ENCODE data around the gene OR51V1. TPM values are rescaled to one million over a fixed set of nuclear protein-coding genes. Genes with fewer than 3 reads are reported as not detected.

The OR51V1 gene
- total and polyA plus RNA-seq, 4 donors: not detected

- TF ChIP-seq HNF4A (conservative IDR thresholded peaks at IDR 0.05) (no peak), JUND (IDR thresholded peaks at IDR 0.05) (no peak), RXRA (IDR thresholded peaks at IDR 0.05) (no peak), RAD21 (IDR thresholded peaks at IDR 0.05) (no peak), YY1 (IDR thresholded peaks at IDR 0.05) (no peak), SP1 (IDR thresholded peaks at IDR 0.05) (no peak), HNF4G (IDR thresholded peaks at IDR 0.05) (no peak), TAF1 (conservative IDR thresholded peaks at IDR 0.05) (no peak), EGR1 (IDR thresholded peaks at IDR 0.05; ENCODE audit: low read depth in 2 of 2) (no peak), FOXA2 (IDR thresholded peaks at IDR 0.05) (no peak), NR2F2 (IDR thresholded peaks at IDR 0.05) (no peak)
- TF ChIP-seq, protein P1, sequence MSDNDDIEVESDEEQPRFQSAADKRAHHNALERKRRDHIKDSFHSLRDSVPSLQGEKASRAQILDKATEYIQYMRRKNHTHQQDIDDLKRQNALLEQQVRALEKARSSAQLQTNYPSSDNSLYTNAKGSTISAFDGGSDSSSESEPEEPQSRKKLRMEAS (IDR thresholded peaks at IDR 0.05): no peak
- TF ChIP-seq, protein P2, sequence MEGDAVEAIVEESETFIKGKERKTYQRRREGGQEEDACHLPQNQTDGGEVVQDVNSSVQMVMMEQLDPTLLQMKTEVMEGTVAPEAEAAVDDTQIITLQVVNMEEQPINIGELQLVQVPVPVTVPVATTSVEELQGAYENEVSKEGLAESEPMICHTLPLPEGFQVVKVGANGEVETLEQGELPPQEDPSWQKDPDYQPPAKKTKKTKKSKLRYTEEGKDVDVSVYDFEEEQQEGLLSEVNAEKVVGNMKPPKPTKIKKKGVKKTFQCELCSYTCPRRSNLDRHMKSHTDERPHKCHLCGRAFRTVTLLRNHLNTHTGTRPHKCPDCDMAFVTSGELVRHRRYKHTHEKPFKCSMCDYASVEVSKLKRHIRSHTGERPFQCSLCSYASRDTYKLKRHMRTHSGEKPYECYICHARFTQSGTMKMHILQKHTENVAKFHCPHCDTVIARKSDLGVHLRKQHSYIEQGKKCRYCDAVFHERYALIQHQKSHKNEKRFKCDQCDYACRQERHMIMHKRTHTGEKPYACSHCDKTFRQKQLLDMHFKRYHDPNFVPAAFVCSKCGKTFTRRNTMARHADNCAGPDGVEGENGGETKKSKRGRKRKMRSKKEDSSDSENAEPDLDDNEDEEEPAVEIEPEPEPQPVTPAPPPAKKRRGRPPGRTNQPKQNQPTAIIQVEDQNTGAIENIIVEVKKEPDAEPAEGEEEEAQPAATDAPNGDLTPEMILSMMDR (IDR thresholded peaks at IDR 0.05; ENCODE audit: low read depth, low read length, missing input control): no peak
- TF ChIP-seq, protein P3, sequence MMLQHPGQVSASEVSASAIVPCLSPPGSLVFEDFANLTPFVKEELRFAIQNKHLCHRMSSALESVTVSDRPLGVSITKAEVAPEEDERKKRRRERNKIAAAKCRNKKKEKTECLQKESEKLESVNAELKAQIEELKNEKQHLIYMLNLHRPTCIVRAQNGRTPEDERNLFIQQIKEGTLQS (IDR thresholded peaks at IDR 0.05): no peak
- TF ChIP-seq, protein P4, sequence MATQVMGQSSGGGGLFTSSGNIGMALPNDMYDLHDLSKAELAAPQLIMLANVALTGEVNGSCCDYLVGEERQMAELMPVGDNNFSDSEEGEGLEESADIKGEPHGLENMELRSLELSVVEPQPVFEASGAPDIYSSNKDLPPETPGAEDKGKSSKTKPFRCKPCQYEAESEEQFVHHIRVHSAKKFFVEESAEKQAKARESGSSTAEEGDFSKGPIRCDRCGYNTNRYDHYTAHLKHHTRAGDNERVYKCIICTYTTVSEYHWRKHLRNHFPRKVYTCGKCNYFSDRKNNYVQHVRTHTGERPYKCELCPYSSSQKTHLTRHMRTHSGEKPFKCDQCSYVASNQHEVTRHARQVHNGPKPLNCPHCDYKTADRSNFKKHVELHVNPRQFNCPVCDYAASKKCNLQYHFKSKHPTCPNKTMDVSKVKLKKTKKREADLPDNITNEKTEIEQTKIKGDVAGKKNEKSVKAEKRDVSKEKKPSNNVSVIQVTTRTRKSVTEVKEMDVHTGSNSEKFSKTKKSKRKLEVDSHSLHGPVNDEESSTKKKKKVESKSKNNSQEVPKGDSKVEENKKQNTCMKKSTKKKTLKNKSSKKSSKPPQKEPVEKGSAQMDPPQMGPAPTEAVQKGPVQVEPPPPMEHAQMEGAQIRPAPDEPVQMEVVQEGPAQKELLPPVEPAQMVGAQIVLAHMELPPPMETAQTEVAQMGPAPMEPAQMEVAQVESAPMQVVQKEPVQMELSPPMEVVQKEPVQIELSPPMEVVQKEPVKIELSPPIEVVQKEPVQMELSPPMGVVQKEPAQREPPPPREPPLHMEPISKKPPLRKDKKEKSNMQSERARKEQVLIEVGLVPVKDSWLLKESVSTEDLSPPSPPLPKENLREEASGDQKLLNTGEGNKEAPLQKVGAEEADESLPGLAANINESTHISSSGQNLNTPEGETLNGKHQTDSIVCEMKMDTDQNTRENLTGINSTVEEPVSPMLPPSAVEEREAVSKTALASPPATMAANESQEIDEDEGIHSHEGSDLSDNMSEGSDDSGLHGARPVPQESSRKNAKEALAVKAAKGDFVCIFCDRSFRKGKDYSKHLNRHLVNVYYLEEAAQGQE (IDR thresholded peaks at IDR 0.05): no peak
- TF ChIP-seq, protein P5, sequence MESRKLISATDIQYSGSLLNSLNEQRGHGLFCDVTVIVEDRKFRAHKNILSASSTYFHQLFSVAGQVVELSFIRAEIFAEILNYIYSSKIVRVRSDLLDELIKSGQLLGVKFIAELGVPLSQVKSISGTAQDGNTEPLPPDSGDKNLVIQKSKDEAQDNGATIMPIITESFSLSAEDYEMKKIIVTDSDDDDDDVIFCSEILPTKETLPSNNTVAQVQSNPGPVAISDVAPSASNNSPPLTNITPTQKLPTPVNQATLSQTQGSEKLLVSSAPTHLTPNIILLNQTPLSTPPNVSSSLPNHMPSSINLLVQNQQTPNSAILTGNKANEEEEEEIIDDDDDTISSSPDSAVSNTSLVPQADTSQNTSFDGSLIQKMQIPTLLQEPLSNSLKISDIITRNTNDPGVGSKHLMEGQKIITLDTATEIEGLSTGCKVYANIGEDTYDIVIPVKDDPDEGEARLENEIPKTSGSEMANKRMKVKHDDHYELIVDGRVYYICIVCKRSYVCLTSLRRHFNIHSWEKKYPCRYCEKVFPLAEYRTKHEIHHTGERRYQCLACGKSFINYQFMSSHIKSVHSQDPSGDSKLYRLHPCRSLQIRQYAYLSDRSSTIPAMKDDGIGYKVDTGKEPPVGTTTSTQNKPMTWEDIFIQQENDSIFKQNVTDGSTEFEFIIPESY (IDR thresholded peaks at IDR 0.05): no peak
- peaks cover 0 to 3% (median 0%) of the 10 kb centered on the region in 4 donors for H3K27me3 ChIP-seq (ENCODE audit: control insufficient read depth in 4 of 4, insufficient read depth in 4 of 4, low read length in 3 of 4)
- no peak for DNase-seq (ENCODE audit: low spot score)
These were observed 40.7 kb downstream of the OR51V1 start for GRCh38 chr11:5159806-5160205.

DNA sequence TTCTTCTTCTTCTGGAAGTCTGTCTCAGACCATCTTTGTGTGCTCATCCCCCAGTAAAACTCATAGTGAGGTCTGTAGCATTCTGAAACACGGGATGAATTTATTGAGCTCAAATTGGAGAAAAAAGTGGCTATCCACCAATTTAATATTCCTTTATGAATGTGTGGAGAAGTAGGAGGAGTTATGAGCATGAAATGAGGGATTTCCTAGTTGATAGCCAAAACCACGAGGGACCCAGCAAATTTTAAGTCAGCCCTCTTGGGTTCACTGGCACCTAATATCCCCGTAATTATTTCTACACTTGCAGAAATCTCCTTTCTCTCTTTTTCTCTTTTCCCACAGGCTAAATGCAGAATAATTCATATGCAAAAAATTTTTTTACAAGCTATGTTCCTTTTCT is 45.8 kb downstream of the OR51V1 start, which contains the start of gene OR52A1:
Gene OR52A1, minus strand, starts transcription at position 101 of the 400 bp plus-strand sequence. CDS start 2,388 bp downstream, outside the sequence.
- Histone ChIP-seq H3K36me3 (ENCODE audit: control insufficient read depth in 4 of 4, insufficient read depth in 3 of 4, low read depth in 1 of 4, low read length in 3 of 4) (no peaks in the 10 kb centered on the region), H3K9ac (ENCODE audit: low read depth in 1 of 2, low read length in 2 of 2) (no peak within 1 kb of the TSS), H3K9me3 (ENCODE audit: control insufficient read depth in 4 of 4, low read length in 3 of 4) (peaks cover 0 to 3% (median 0%) of the 10 kb centered on the region in 4 donors), H3K27me3 (ENCODE audit: control insufficient read depth in 4 of 4, insufficient read depth in 4 of 4, low read length in 3 of 4) (peaks cover 0 to 3% (median 0%) of the 10 kb centered on the region in 4 donors), H3K4me1 (ENCODE audit: control insufficient read depth in 4 of 4, insufficient read depth in 4 of 4, low read length in 3 of 4) (no peaks in the 10 kb centered on the region), H3K27ac (ENCODE audit: low read depth in 1 of 2, low read length in 2 of 2) (no peak within 1 kb of the TSS), H3K4me3 (ENCODE audit: low read depth in 1 of 3, low read length in 3 of 3) (no peak within 1 kb of the TSS)
- DNase-seq (ENCODE audit: low spot score): no peak
- TF ChIP-seq FOXA1 (IDR thresholded peaks at IDR 0.05): no peak
- WGBS: 58% methylated on average over 3 of the region's 3 CpGs

More at GRCh38 chr11:5159806-5160205, 40.7 kb downstream of the OR51V1 start:
- Histone ChIP-seq H3K27ac (ENCODE audit: low read depth in 1 of 2, low read length in 2 of 2) (no peak overlapping the region), H3K4me1 (ENCODE audit: control insufficient read depth in 4 of 4, insufficient read depth in 4 of 4, low read length in 3 of 4) (no peaks in the 10 kb centered on the region), H3K9ac (ENCODE audit: low read depth in 1 of 2, low read length in 2 of 2) (no peak overlapping the region), H3K4me3 (ENCODE audit: low read depth in 1 of 3, low read length in 3 of 3) (no peak overlapping the region), H3K36me3 (ENCODE audit: control insufficient read depth in 4 of 4, insufficient read depth in 3 of 4, low read depth in 1 of 4, low read length in 3 of 4) (no peaks in the 10 kb centered on the region), H3K9me3 (ENCODE audit: control insufficient read depth in 4 of 4, low read length in 3 of 4) (peaks cover 0 to 3% (median 0%) of the 10 kb centered on the region in 4 donors)

Data from liver (tissue), 9 donors.